Activated CD4-positive, CD25-positive, alpha-beta regulatory T cell treated with anti-CD3 and anti-CD28 coated beads, Interleukin-2, amount 50 U/mL, for 72 hours (primary cell): ENCODE data around the gene GPR12.
A peak's percentile ranks its signal among the peaks of the same experiment; 100 is the strongest.

Source experiments
- DNase-seq: peaks from one replicate; pipeline ENCODE4 v3.0.0; 2021

Gene GPR12

GRCh38 chr13:26759907-26760831 lies at the start of gene GPR12:
Gene GPR12, minus strand, starts transcription at chr13:26760786. Its CDS starts 959 bp downstream, at chr13:26759827.
- DNase-seq = no peak

GRCh38 chr13:26810095-26810494 lies 49.5 kb upstream of the GPR12 start:
- no peak for DNase-seq

- no peak for DNase-seq
Observed at GRCh38 chr13:26806891-26807290, 46.3 kb upstream of the GPR12 start.

- no peak for DNase-seq
Observed at GRCh38 chr13:26787961-26788360, 27.4 kb upstream of the GPR12 start.

- no peak for DNase-seq
Observed at GRCh38 chr13:26786651-26787295, 26.2 kb upstream of the GPR12 start.

GRCh38 chr13:26785838-26786630 lies 25.4 kb upstream of the GPR12 start:
- DNase-seq = peak; percentile 57

GRCh38 chr13:26784704-26785639 lies 24.4 kb upstream of the GPR12 start:
- DNase-seq = no peak

- DNase-seq = no peak
Observed at GRCh38 chr13:26780411-26780810, 19.8 kb upstream of the GPR12 start.

GRCh38 chr13:26779321-26779720 lies 18.7 kb upstream of the GPR12 start:
- DNase-seq = no peak

- DNase-seq = no peak
Observed at GRCh38 chr13:26772531-26772930, 11.9 kb upstream of the GPR12 start.

- no peak for DNase-seq
Observed at GRCh38 chr13:26771796-26772195, 11.2 kb upstream of the GPR12 start.

GRCh38 chr13:26762745-26763345 lies 2.3 kb upstream of the GPR12 start:
- no peak for DNase-seq

- DNase-seq = no peak
Observed at GRCh38 chr13:26760832-26761582, 421 bp upstream of the GPR12 start.

- no peak for DNase-seq
Observed at GRCh38 chr13:26759249-26759906, 1.2 kb downstream of the GPR12 start.

- no peak for DNase-seq
Observed at GRCh38 chr13:26758496-26759157, 2.0 kb downstream of the GPR12 start.

GRCh38 chr13:26756961-26757360 lies 3.6 kb downstream of the GPR12 start:
- no peak for DNase-seq

- no peak for DNase-seq
Observed at GRCh38 chr13:26752671-26753070, 7.9 kb downstream of the GPR12 start.

GRCh38 chr13:26749905-26750304 lies 10.7 kb downstream of the GPR12 start:
- no peak for DNase-seq

GRCh38 chr13:26749285-26749684 lies 11.3 kb downstream of the GPR12 start:
- no peak for DNase-seq

GRCh38 chr13:26747706-26748105 lies 12.9 kb downstream of the GPR12 start:
- no peak for DNase-seq
